H1 (cell line): ENCODE measurements around the gene SH3BGRL. TPM values are rescaled to one million over a fixed set of nuclear protein-coding genes. Genes with fewer than 3 reads are reported as not detected.
A peak's percentile ranks its signal among the peaks of the same experiment; 100 is the strongest.

Experiments used
- CTCF ChIA-PET: fragments of 300-600 bp; sonication (Branson Sonifier 250); formaldehyde crosslinking; loops from one replicate; lab custom pipeline; 2021; ENCODE audit not compliant: partially characterized antibody; lab: Charles Lee
- POLR2A ChIA-PET: fragments of 300-600 bp; sonication (Branson Sonifier 250); formaldehyde crosslinking; loops from one replicate; lab custom pipeline; 2021; ENCODE audit warnings: inconsistent platforms; ENCODE audit not compliant: partially characterized antibody; lab: Charles Lee
- DNase-seq, 2 experiments: peaks; one replicate each; pipeline versions ENCODE4 v3.0.0 to v3.0.0-alpha.2; 2010 to 2022; ENCODE audit warnings: low spot score in 2 of 2, low read depth in 1 of 2, mixed read lengths in 1 of 2
- FAIRE-seq: peaks from 2 replicates; lab custom pipeline; 2011; peaks lifted over from hg19 to GRCh38; lab: Jason Lieb, UNC
- H2AFZ ChIP-seq: 2 replicates; pipeline ENCODE4 v1.8.1; 2012; ENCODE audit warnings: low read length, inconsistent platforms
- H2AK5ac ChIP-seq: 2 replicates; pipeline ENCODE4 v1.6.1; 2013; ENCODE audit warnings: low read depth, low read length
- H2BK120ac ChIP-seq: replicated peaks from 2 replicates; pipeline ENCODE3; 2013; ENCODE audit warnings: low read depth, low read length, inconsistent platforms
- H2BK12ac ChIP-seq: 2 replicates; pipeline ENCODE4 v1.6.1; 2013; ENCODE audit warnings: low read depth, low read length
- H2BK15ac ChIP-seq: 2 replicates; pipeline ENCODE4 v1.6.1; 2013; ENCODE audit warnings: low read length
- H2BK20ac ChIP-seq: 2 replicates; pipeline ENCODE4 v1.6.1; 2013; ENCODE audit warnings: low read length
- H2BK5ac ChIP-seq: 2 replicates; pipeline ENCODE4 v1.6.1; 2013; ENCODE audit warnings: low read depth, low read length
- H3K14ac ChIP-seq: 2 replicates; pipeline ENCODE4 v1.6.1; 2013; ENCODE audit warnings: inconsistent platforms; ENCODE audit not compliant: insufficient read length
- H3K18ac ChIP-seq: 2 replicates; pipeline ENCODE4 v1.6.1; 2013; ENCODE audit warnings: low read length; ENCODE audit errors: extremely low read depth
- H3K23ac ChIP-seq: 2 replicates; pipeline ENCODE4 v1.6.1; 2013; ENCODE audit warnings: inconsistent platforms; ENCODE audit not compliant: insufficient read length
- H3K23me2 ChIP-seq: 2 replicates; pipeline ENCODE4 v1.6.1; 2013; ENCODE audit warnings: low read depth, low read length
- H3K27ac ChIP-seq: 2 replicates; pipeline ENCODE4 v1.6.1; 2011; ENCODE audit warnings: low read depth, low read length, inconsistent platforms
- H3K27me3 ChIP-seq, 4 experiments: replicated peaks in 1 of 4; 1 replicate in 1 of 4; 2 replicates in 3 of 4; pipeline versions ENCODE4 v1.6.1 to v1.8.1; 2011 to 2013; ENCODE audit warnings: low read length in 3 of 4, mild to moderate bottlenecking in 3 of 4, inconsistent platforms in 2 of 4, mixed read lengths in 2 of 4, moderate library complexity in 1 of 4; ENCODE audit not compliant: control insufficient read depth in 3 of 4, insufficient read depth in 3 of 4; ENCODE audit errors: extremely low read depth in 1 of 4
- H3K36me3 ChIP-seq, 4 experiments: 2 replicates each; pipeline versions ENCODE4 v1.6.1 to v1.8.1; 2011 to 2013; ENCODE audit warnings: mild to moderate bottlenecking in 4 of 4, low read length in 3 of 4, moderate library complexity in 2 of 4, control low read depth in 1 of 4, inconsistent platforms in 1 of 4; ENCODE audit not compliant: insufficient read depth in 4 of 4, control insufficient read depth in 2 of 4
- H3K4ac ChIP-seq: replicated peaks from 2 replicates; pipeline ENCODE3; 2013; ENCODE audit warnings: low read length, low read depth, mixed read lengths, inconsistent platforms; ENCODE audit not compliant: insufficient read length
- H3K4me1 ChIP-seq, 4 experiments: replicated peaks in 1 of 4; 1 replicate in 1 of 4; 2 replicates in 3 of 4; pipeline versions ENCODE4 v1.6.1 to v1.8.1; 2011 to 2013; ENCODE audit warnings: low read length in 3 of 4, inconsistent platforms in 2 of 4, mixed read lengths in 1 of 4; ENCODE audit not compliant: insufficient read depth in 4 of 4, control insufficient read depth in 3 of 4
- H3K4me2 ChIP-seq, 2 experiments: 2 replicates each; pipeline versions ENCODE4 v1.6.1 to v1.8.1; 2011 to 2013; ENCODE audit warnings: low read depth in 2 of 2, low read length in 2 of 2, control low read depth in 1 of 2, inconsistent platforms in 1 of 2, mild to moderate bottlenecking in 1 of 2; ENCODE audit not compliant: insufficient read depth in 1 of 2
- H3K4me3 ChIP-seq, 4 experiments: fragments of 200-600, 300-600 bp in 1 of 4; sonication (generic), shearing (Covaris generic), sonication (Bioruptor Twin) in 1 of 4; 2 replicates each; pipeline versions ENCODE4 v1.5.1 to v1.8.1; 2011 to 2016; ENCODE audit warnings: low read length in 4 of 4, low read depth in 3 of 4, control low read depth in 2 of 4, inconsistent platforms in 2 of 4, mild to moderate bottlenecking in 2 of 4, mixed read lengths in 1 of 4, moderate library complexity in 1 of 4; ENCODE audit not compliant: insufficient read depth in 2 of 4; ENCODE audit errors: extremely low read depth in 1 of 4
- H3K56ac ChIP-seq: replicated peaks from 2 replicates; pipeline ENCODE3; 2013; ENCODE audit warnings: low read depth, mild to moderate bottlenecking, mixed read lengths, low read length, inconsistent platforms; ENCODE audit not compliant: insufficient read length
- H3K79me1 ChIP-seq: 2 replicates; pipeline ENCODE4 v1.6.1; 2013; ENCODE audit warnings: low read depth, low read length, control low read depth
- H3K79me2 ChIP-seq, 2 experiments: 2 replicates each; pipeline versions ENCODE4 v1.6.1 to v1.8.1; 2012 to 2013; ENCODE audit warnings: low read length in 2 of 2, mild to moderate bottlenecking in 2 of 2, inconsistent platforms in 1 of 2; ENCODE audit not compliant: insufficient read depth in 2 of 2, control insufficient read depth in 1 of 2
- H3K9ac ChIP-seq, 4 experiments: replicated peaks in 1 of 4; 1 replicate in 1 of 4; 2 replicates in 3 of 4; pipeline versions ENCODE4 v1.6.1 to v1.8.1; 2011 to 2013; ENCODE audit warnings: low read depth in 3 of 4, low read length in 3 of 4, control low read depth in 2 of 4, mild to moderate bottlenecking in 2 of 4, moderate library complexity in 2 of 4, inconsistent platforms in 1 of 4; ENCODE audit errors: extremely low read depth in 1 of 4
- H3K9me3 ChIP-seq, 2 experiments: 2 replicates each; pipeline versions ENCODE4 v1.6.1 to v1.8.1; 2012 to 2013; ENCODE audit warnings: mild to moderate bottlenecking in 2 of 2, moderate library complexity in 2 of 2, control low read depth in 1 of 2, inconsistent platforms in 1 of 2, low read depth in 1 of 2, low read length in 1 of 2, mixed read lengths in 1 of 2; ENCODE audit not compliant: insufficient read depth in 2 of 2
- H4K20me1 ChIP-seq, 2 experiments: replicated peaks in 1 of 2; 2 replicates each; pipeline versions ENCODE3 to v1.8.1; 2011 to 2013; ENCODE audit warnings: inconsistent platforms in 2 of 2, low read length in 2 of 2, mild to moderate bottlenecking in 1 of 2; ENCODE audit not compliant: insufficient read depth in 2 of 2, control insufficient read depth in 1 of 2
- H4K5ac ChIP-seq: 2 replicates; pipeline ENCODE4 v1.6.1; 2013; ENCODE audit warnings: low read length, low read depth, mixed read lengths, inconsistent platforms; ENCODE audit not compliant: insufficient read length
- H4K8ac ChIP-seq: 2 replicates; pipeline ENCODE4 v1.8.0; 2013; ENCODE audit warnings: mild to moderate bottlenecking, moderate library complexity, low read length, inconsistent platforms; ENCODE audit not compliant: insufficient read depth; ENCODE audit errors: extremely low read depth
- H4K91ac ChIP-seq: replicated peaks from 2 replicates; pipeline ENCODE3; 2013; ENCODE audit warnings: low read length, mixed read lengths, inconsistent platforms; ENCODE audit not compliant: insufficient read length
- ATF3 ChIP-seq: IDR thresholded peaks from 2 replicates; pipeline ENCODE4 v1.6.1; 2011; ENCODE audit warnings: low read depth, mild to moderate bottlenecking, low read length; ENCODE audit not compliant: insufficient read depth
- BRCA1 ChIP-seq: IDR thresholded peaks from 2 replicates; pipeline ENCODE4 v1.6.1; 2012; ENCODE audit warnings: low read depth, low read length, improper control_type of control experiment
- CTCF ChIP-seq, 3 experiments: IDR thresholded peaks; 1 replicate in 2 of 3; 2 replicates in 1 of 3; pipeline versions ENCODE4 v1.5.1 to v1.6.1; 2011; ENCODE audit warnings: low read length in 3 of 3, mild to moderate bottlenecking in 3 of 3, inconsistent platforms in 2 of 3, low read depth in 1 of 3, moderate library complexity in 1 of 3; ENCODE audit not compliant: insufficient read depth in 1 of 3; ENCODE audit errors: control extremely low read depth in 1 of 3
- JUND ChIP-seq: IDR thresholded peaks from 2 replicates; pipeline ENCODE4 v1.6.1; 2011; ENCODE audit warnings: mild to moderate bottlenecking, improper control_type of control experiment, low read length
- NANOG ChIP-seq: IDR thresholded peaks from 2 replicates; pipeline ENCODE4 v1.6.1; 2011; ENCODE audit warnings: low read length, low read depth, mild to moderate bottlenecking, inconsistent platforms; ENCODE audit not compliant: insufficient read depth, poor library complexity, severe bottlenecking
- NRF1 ChIP-seq: IDR thresholded peaks from 2 replicates; pipeline ENCODE4 v1.6.1; 2011; ENCODE audit warnings: mild to moderate bottlenecking, low read depth, low read length, improper control_type of control experiment
- POLR2A ChIP-seq, 2 experiments: IDR thresholded peaks; 1 replicate in 1 of 2; 2 replicates in 1 of 2; pipeline ENCODE4 v1.6.1; 2011; ENCODE audit warnings: low read depth in 2 of 2, low read length in 2 of 2, mild to moderate bottlenecking in 2 of 2; ENCODE audit errors: control extremely low read depth in 1 of 2
- POLR2AphosphoS5 ChIP-seq: IDR thresholded peaks from 2 replicates; pipeline ENCODE4 v1.6.1; 2011; ENCODE audit warnings: low read depth, low read length
- RAD21 ChIP-seq, 2 experiments: IDR thresholded peaks in 1 of 2; conservative IDR thresholded peaks in 1 of 2; 2 replicates each; pipeline ENCODE4 v1.6.1; 2011; ENCODE audit warnings: low read depth in 2 of 2, low read length in 2 of 2, improper control_type of control experiment in 1 of 2, inconsistent platforms in 1 of 2, mild to moderate bottlenecking in 1 of 2, moderate library complexity in 1 of 2
- RBBP5 ChIP-seq: IDR thresholded peaks from 2 replicates; pipeline ENCODE4 v1.7.1; 2012; ENCODE audit warnings: low read depth, mild to moderate bottlenecking, inconsistent platforms, low read length, moderate library complexity, borderline replicate concordance
- SP4 ChIP-seq: IDR thresholded peaks from 2 replicates; pipeline ENCODE4 v1.6.1; 2012; ENCODE audit warnings: low read length, inconsistent platforms
- WGBS, 2 experiments: shearing (Covaris generic) in 1 of 2; methylation state at CpG; one replicate each; pipeline versions ENCODE4 v1.1.6 to v1.1.7; 2013 to 2015; ENCODE audit warnings: low lambda C conversion rate in 2 of 2, mixed read lengths in 2 of 2, inconsistent platforms in 1 of 2, low coverage in 1 of 2, missing lambda C conversion rate in 1 of 2; ENCODE audit not compliant: insufficient replicate concordance in 2 of 2, insufficient coverage in 1 of 2, insufficient read length in 1 of 2; ENCODE audit errors: extremely low coverage in 1 of 2, missing lambda C conversion rate in 1 of 2; 5-methylcytosine and 5-hydroxymethylcytosine counted together
- polyA plus RNA-seq, 7 experiments: library from polyadenylated mRNA; depleted of rRNA in 3 of 7; stranded (reverse) in 5 of 7; unstranded in 2 of 7; fragments of >200 nt in 5 of 7; fragments of 200-250 nt in 2 of 7; gene quantifications; 1 replicate in 5 of 7; 2 replicates in 1 of 7; 4 replicates in 1 of 7; pipeline versions ENCODE4 v1.2.1 to v1.2.3, GENCODE V29; 2011 to 2013; ENCODE audit warnings: missing spikeins in 2 of 7, mixed read lengths in 2 of 7
- total RNA-seq: library from RNA; stranded (reverse); fragmentation: NEBNext Ultra II Directional; extraction: Animal tissue kit (Norgen Biotek cat#: 25700); gene quantifications from 2 replicates; pipeline ENCODE4 v1.2.1, GENCODE V29; 2021

The SH3BGRL gene
- total and polyA plus RNA-seq, 2 of the 8 experiments (the other 6 are each of a cell fraction or from before 2014, with no cell fraction given): 36.3 to 49.6 TPM

- CTCF ChIA-PET: interaction anchor here (0.6 to 2.0 kb wide), 10 partner anchors 19 to 286 kb away, joined by 3 to 7 read pairs (median 4); no protein-coding TSS in a partner anchor
Measured at GRCh38 chrX:81195712-81196111, 6.2 kb upstream of the SH3BGRL start.

More at GRCh38 chrX:81195712-81196111, 6.2 kb upstream of the SH3BGRL start:
- no peak overlapping the region for H2BK5ac ChIP-seq
- H2BK12ac ChIP-seq: no peak overlapping the region
- H2AFZ ChIP-seq: no peak overlapping the region
- POLR2A ChIA-PET: no interaction called here
- H3K9ac ChIP-seq: no peak overlapping the region
- no peaks in the 10 kb centered on the region for H4K20me1 ChIP-seq
- no peak overlapping the region for H2BK15ac ChIP-seq
- no peak overlapping the region for H2BK20ac ChIP-seq
- no peaks in the 10 kb centered on the region for H3K4me1 ChIP-seq
- 23% methylated on average over 5 of the region's 5 CpGs; no CpG with 5 or more reads in 1 of the 2 experiments for WGBS, 2 experiments
- H3K27me3 ChIP-seq: no peaks in the 10 kb centered on the region
- no peak overlapping the region for H3K27ac ChIP-seq
- FAIRE-seq (peak; percentile 98), DNase-seq (peak in 1 of 2 experiments; percentile 57)
- H3K4me2 ChIP-seq: no peak overlapping the region
- H3K56ac ChIP-seq: no peak overlapping the region
- H4K91ac ChIP-seq: no peak overlapping the region
- no peak overlapping the region for H2AK5ac ChIP-seq
- no peaks in the 10 kb centered on the region for H3K23me2 ChIP-seq
- H3K4ac ChIP-seq: no peak overlapping the region
- H3K79me1 ChIP-seq: no peaks in the 10 kb centered on the region
- H3K36me3 ChIP-seq: no peaks in the 10 kb centered on the region
- no peak overlapping the region for H4K5ac ChIP-seq
- no peak overlapping the region for H3K18ac ChIP-seq
- no peak overlapping the region for H3K4me3 ChIP-seq
- no peak overlapping the region for H3K14ac ChIP-seq
- TF ChIP-seq NRF1: no peak
- no peak for TF ChIP-seq SP4
- peak; percentile 49 to 60; a peak in 3 of 4 replicates for TF ChIP-seq RAD21 (IDR thresholded peaks at IDR 0.05 in 1 of 2, conservative IDR thresholded peaks at IDR 0.05 in 1 of 2; ENCODE audit: low read depth in 2 of 2, low read length in 2 of 2)
- no peak for TF ChIP-seq JUND
- TF ChIP-seq BRCA1: no peak
- peak in 2 of 3 experiments; percentile 52 to 62; a peak in 3 of 4 replicates for TF ChIP-seq CTCF (IDR thresholded peaks at IDR 0.05; ENCODE audit: control extremely low read depth in 1 of 3, insufficient read depth in 1 of 3, low read depth in 1 of 3, low read length in 3 of 3)
- no peak for TF ChIP-seq POLR2AphosphoS5
- TF ChIP-seq RBBP5: no peak
- no peak for TF ChIP-seq NANOG
- TF ChIP-seq POLR2A (IDR thresholded peaks at IDR 0.05; ENCODE audit: control extremely low read depth in 1 of 2, low read depth in 2 of 2, low read length in 2 of 2): no peak
- TF ChIP-seq ATF3: no peak
- no peak overlapping the region for H3K23ac ChIP-seq
- no peaks in the 10 kb centered on the region for H3K9me3 ChIP-seq
- no peak overlapping the region for H4K8ac ChIP-seq
- H3K79me2 ChIP-seq: no peaks in the 10 kb centered on the region
- no peak overlapping the region for H2BK120ac ChIP-seq
